Measurements from ENCODE around the gene NTRK2. TPM values are rescaled to one million over a fixed set of nuclear protein-coding genes. Genes with fewer than 3 reads are reported as not detected.

Gene NTRK2
- not detected for total RNA-seq

- H3K9me3 Mint-ChIP-seq, result no peaks in the 10 kb centered on the region
- H3K4me1 Mint-ChIP-seq, result peaks cover 3% of the 10 kb centered on the region
Measured at GRCh38 chr9:84669288-84670137, at the start of gene NTRK2. TSS of gene NTRK2 (plus strand) at chr9:84669729. CDS start at chr9:84670749, 1,020 bp downstream.

GRCh38 chr9:84620338-84620737 is 49.2 kb upstream of the NTRK2 start:
- no peak overlapping the region for H3K4me3 Mint-ChIP-seq
- no peaks in the 10 kb centered on the region for H3K9me3 Mint-ChIP-seq
- peaks cover 1% of the 10 kb centered on the region for H3K27me3 Mint-ChIP-seq
- DNase-seq (no peak), ATAC-seq (ENCODE audit: low read depth) (no peak)
- no peaks in the 10 kb centered on the region for H3K36me3 Mint-ChIP-seq
- POLR2A ChIA-PET, result no interaction called here
- H3K27ac Mint-ChIP-seq, result no peak overlapping the region
- no peaks in the 10 kb centered on the region for H3K4me1 Mint-ChIP-seq

More at GRCh38 chr9:84669288-84670137, at the start of gene NTRK2:
- no peaks in the 10 kb centered on the region for H3K36me3 Mint-ChIP-seq
- peaks cover 65% of the 10 kb centered on the region for H3K27me3 Mint-ChIP-seq
- POLR2A ChIA-PET, result no interaction called here
- peak within 1 kb of the TSS; percentile 32 for H3K4me3 Mint-ChIP-seq
- ATAC-seq (ENCODE audit: low read depth) (no peak), DNase-seq (peak; percentile 38)
- no peak within 1 kb of the TSS for H3K27ac Mint-ChIP-seq

- Mint-ChIP-seq H3K4me3 (no peak overlapping the region), H3K4me1 (no peaks in the 10 kb centered on the region), H3K27ac (no peak overlapping the region), H3K36me3 (no peaks in the 10 kb centered on the region), H3K9me3 (no peaks in the 10 kb centered on the region), H3K27me3 (peaks cover 1% of the 10 kb centered on the region)
- no peak for ATAC-seq (ENCODE audit: low read depth)
- POLR2A ChIA-PET, result no interaction called here
- DNase-seq, result no peak
Measured at GRCh38 chr9:84621811-84622210, 47.7 kb upstream of the NTRK2 start.

- no peaks in the 10 kb centered on the region for H3K27me3 Mint-ChIP-seq
- no peaks in the 10 kb centered on the region for H3K36me3 Mint-ChIP-seq
- no peaks in the 10 kb centered on the region for H3K9me3 Mint-ChIP-seq
- ATAC-seq (ENCODE audit: low read depth) (no peak), DNase-seq (no peak)
- POLR2A ChIA-PET, result no interaction called here
- H3K27ac Mint-ChIP-seq, result no peak overlapping the region
- no peaks in the 10 kb centered on the region for H3K4me1 Mint-ChIP-seq
- no peak overlapping the region for H3K4me3 Mint-ChIP-seq
Measured at GRCh38 chr9:84622981-84623380, 46.5 kb upstream of the NTRK2 start.

- ATAC-seq (ENCODE audit: low read depth), result no peak
- no peaks in the 10 kb centered on the region for H3K4me1 Mint-ChIP-seq
- DNase-seq, result no peak
- no peaks in the 10 kb centered on the region for H3K36me3 Mint-ChIP-seq
- peaks cover 2% of the 10 kb centered on the region for H3K27me3 Mint-ChIP-seq
- no peak overlapping the region for H3K4me3 Mint-ChIP-seq
- H3K9me3 Mint-ChIP-seq, result no peaks in the 10 kb centered on the region
- no peak overlapping the region for H3K27ac Mint-ChIP-seq
- POLR2A ChIA-PET, result no interaction called here
Measured at GRCh38 chr9:84636436-84636835, 33.1 kb upstream of the NTRK2 start.

GRCh38 chr9:84642553-84643141 is 26.9 kb upstream of the NTRK2 start:
- POLR2A ChIA-PET, result no interaction called here
- H3K4me1 Mint-ChIP-seq, result no peaks in the 10 kb centered on the region
- H3K27ac Mint-ChIP-seq, result no peak overlapping the region
- ATAC-seq (ENCODE audit: low read depth), result no peak
- H3K36me3 Mint-ChIP-seq, result no peaks in the 10 kb centered on the region
- no peak for DNase-seq
- H3K27me3 Mint-ChIP-seq, result no peaks in the 10 kb centered on the region
- H3K4me3 Mint-ChIP-seq, result no peak overlapping the region
- peaks cover 3% of the 10 kb centered on the region for H3K9me3 Mint-ChIP-seq

GRCh38 chr9:84647699-84648098 is 21.8 kb upstream of the NTRK2 start:
- no peak overlapping the region for H3K27ac Mint-ChIP-seq
- ATAC-seq (ENCODE audit: low read depth) (no peak), DNase-seq (no peak)
- H3K27me3 Mint-ChIP-seq, result no peaks in the 10 kb centered on the region
- peaks cover 3% of the 10 kb centered on the region for H3K9me3 Mint-ChIP-seq
- POLR2A ChIA-PET, result no interaction called here
- H3K4me1 Mint-ChIP-seq, result no peaks in the 10 kb centered on the region
- H3K36me3 Mint-ChIP-seq, result no peaks in the 10 kb centered on the region
- no peak overlapping the region for H3K4me3 Mint-ChIP-seq

- ATAC-seq (ENCODE audit: low read depth), result no peak
- Mint-ChIP-seq H3K9me3 (peaks cover 2% of the 10 kb centered on the region), H3K27me3 (no peaks in the 10 kb centered on the region), H3K27ac (no peak overlapping the region), H3K4me3 (no peak overlapping the region), H3K36me3 (no peaks in the 10 kb centered on the region), H3K4me1 (no peaks in the 10 kb centered on the region)
- DNase-seq, result no peak
- POLR2A ChIA-PET, result no interaction called here
Measured at GRCh38 chr9:84652496-84653120, 16.9 kb upstream of the NTRK2 start.

GRCh38 chr9:84655447-84655846 is 14.1 kb upstream of the NTRK2 start:
- H3K27me3 Mint-ChIP-seq, result no peaks in the 10 kb centered on the region
- H3K9me3 Mint-ChIP-seq, result peaks cover 2% of the 10 kb centered on the region
- H3K27ac Mint-ChIP-seq, result no peak overlapping the region
- ATAC-seq (ENCODE audit: low read depth), result no peak
- no peak overlapping the region for H3K4me3 Mint-ChIP-seq
- H3K4me1 Mint-ChIP-seq, result no peaks in the 10 kb centered on the region
- DNase-seq, result no peak
- POLR2A ChIA-PET, result no interaction called here
- H3K36me3 Mint-ChIP-seq, result no peaks in the 10 kb centered on the region

GRCh38 chr9:84659313-84659712 is 10.2 kb upstream of the NTRK2 start:
- ATAC-seq (ENCODE audit: low read depth) (no peak), DNase-seq (no peak)
- H3K27me3 Mint-ChIP-seq, result no peaks in the 10 kb centered on the region
- H3K9me3 Mint-ChIP-seq, result peaks cover 2% of the 10 kb centered on the region
- no peak overlapping the region for H3K4me3 Mint-ChIP-seq
- H3K4me1 Mint-ChIP-seq, result no peaks in the 10 kb centered on the region
- H3K36me3 Mint-ChIP-seq, result no peaks in the 10 kb centered on the region
- POLR2A ChIA-PET, result no interaction called here
- H3K27ac Mint-ChIP-seq, result no peak overlapping the region

- H3K4me3 Mint-ChIP-seq, result no peak overlapping the region
- H3K27ac Mint-ChIP-seq, result no peak overlapping the region
- H3K9me3 Mint-ChIP-seq, result peaks cover 2% of the 10 kb centered on the region
- no peaks in the 10 kb centered on the region for H3K27me3 Mint-ChIP-seq
- DNase-seq, result no peak
- POLR2A ChIA-PET, result no interaction called here
- no peak for ATAC-seq (ENCODE audit: low read depth)
- H3K36me3 Mint-ChIP-seq, result no peaks in the 10 kb centered on the region
- H3K4me1 Mint-ChIP-seq, result no peaks in the 10 kb centered on the region
Measured at GRCh38 chr9:84659773-84660172, 9.8 kb upstream of the NTRK2 start.

- ATAC-seq (ENCODE audit: low read depth) (no peak), DNase-seq (no peak)
- no peaks in the 10 kb centered on the region for H3K9me3 Mint-ChIP-seq
- H3K27me3 Mint-ChIP-seq, result peaks cover 62% of the 10 kb centered on the region
- H3K27ac Mint-ChIP-seq, result no peak overlapping the region
- POLR2A ChIA-PET, result no interaction called here
- peak overlapping the region; percentile 9 for H3K4me3 Mint-ChIP-seq
- peaks cover 3% of the 10 kb centered on the region for H3K4me1 Mint-ChIP-seq
- no peaks in the 10 kb centered on the region for H3K36me3 Mint-ChIP-seq
Measured at GRCh38 chr9:84667571-84668195, 1.8 kb upstream of the NTRK2 start.

GRCh38 chr9:84668196-84669012 is 1.1 kb upstream of the NTRK2 start:
- H3K27me3 Mint-ChIP-seq, result peaks cover 63% of the 10 kb centered on the region
- peak overlapping the region; percentile 32 for H3K4me3 Mint-ChIP-seq
- POLR2A ChIA-PET, result no interaction called here
- DNase-seq (peak; percentile 55), ATAC-seq (ENCODE audit: low read depth) (peak; percentile 65)
- H3K4me1 Mint-ChIP-seq, result peaks cover 3% of the 10 kb centered on the region
- H3K36me3 Mint-ChIP-seq, result no peaks in the 10 kb centered on the region
- no peaks in the 10 kb centered on the region for H3K9me3 Mint-ChIP-seq
- H3K27ac Mint-ChIP-seq, result no peak overlapping the region
